ENCODE measurements around the gene ZC3H8. TPM values are rescaled to one million over a fixed set of nuclear protein-coding genes. Genes with fewer than 3 reads are reported as not detected.

Gene ZC3H8
- total RNA-seq, 1 donor from 2014 or later = 10.6 TPM

GRCh38 chr2:112204411-112204810 is 50.4 kb downstream of the ZC3H8 start:
- intact Hi-C loops (cut with DNase I) = no loop called here
- ATAC-seq (no peak), DNase-seq (ENCODE audit: missing footprints) (no peak)

GRCh38 chr2:112201696-112202430 is 53.0 kb downstream of the ZC3H8 start:
- ATAC-seq (no peak), DNase-seq (ENCODE audit: missing footprints) (no peak)
- intact Hi-C loops (cut with DNase I) = no loop called here

DNA sequence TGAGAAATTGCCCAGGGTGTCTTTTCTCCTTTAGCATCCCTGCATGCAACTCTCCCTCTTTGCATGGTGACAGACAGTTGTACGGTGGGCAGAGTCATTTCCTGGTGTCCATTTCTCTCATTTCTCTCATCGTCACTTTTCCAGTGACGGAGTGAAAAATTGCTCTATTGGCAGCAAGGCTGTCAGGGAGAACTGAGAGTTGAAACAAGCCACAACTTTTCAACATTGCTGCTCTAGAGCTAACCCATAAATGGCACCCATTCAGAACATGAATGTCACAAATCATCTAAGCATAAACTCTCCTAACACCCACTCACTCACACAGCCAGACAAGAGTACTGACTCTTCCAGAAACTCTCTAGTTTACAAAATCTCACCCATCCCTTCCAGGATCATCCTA is 55.7 kb downstream of the ZC3H8 start:
- intact Hi-C loops (cut with DNase I) = no loop called here
- ATAC-seq (no peak), DNase-seq (ENCODE audit: missing footprints) (no peak)

- ATAC-seq (no peak), DNase-seq (ENCODE audit: missing footprints) (no peak)
- intact Hi-C loops (cut with DNase I) = no loop called here
These were observed 56.1 kb downstream of the ZC3H8 start for GRCh38 chr2:112198780-112199179.

DNA sequence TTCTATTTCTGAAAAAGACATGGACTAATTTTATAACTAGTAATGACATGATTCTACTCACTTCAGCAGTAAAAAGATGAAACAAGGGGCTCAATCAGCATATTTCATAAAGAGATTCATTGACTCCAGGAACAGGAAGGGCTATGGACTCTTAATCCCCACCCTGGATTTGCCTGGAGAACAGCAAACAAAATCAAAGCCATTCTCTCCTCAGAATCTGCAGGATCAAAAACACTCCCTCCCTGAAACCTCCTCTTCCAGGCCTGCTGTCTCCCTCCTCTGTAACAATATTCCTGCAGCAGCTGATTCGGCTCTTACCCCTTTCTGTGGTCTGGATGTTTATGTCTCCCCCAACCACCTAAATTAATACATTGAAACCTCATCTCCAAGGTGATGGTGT is 57.0 kb downstream of the ZC3H8 start:
- intact Hi-C loops (cut with DNase I) = no loop called here
- ATAC-seq (no peak), DNase-seq (ENCODE audit: missing footprints) (no peak)

DNA sequence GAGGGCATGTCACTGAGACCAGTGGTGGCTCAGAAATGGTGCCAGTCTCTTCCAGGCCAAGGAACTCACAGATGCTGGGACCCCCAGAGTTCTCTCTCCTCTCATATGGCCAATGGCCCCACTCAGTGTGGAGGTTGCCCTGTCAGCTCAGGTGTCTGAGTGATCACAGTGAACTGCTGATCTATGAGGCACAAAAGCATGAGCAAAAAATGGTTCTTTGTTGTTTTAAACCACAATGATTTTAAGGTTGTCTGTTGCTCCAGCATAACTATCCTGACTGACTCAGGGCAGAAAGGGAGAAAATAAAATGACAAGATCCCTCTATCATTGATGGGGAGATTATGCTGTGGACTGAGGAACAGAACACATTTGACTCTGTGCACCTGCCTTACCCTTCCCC is 58.9 kb downstream of the ZC3H8 start:
- ATAC-seq = no peak
- intact Hi-C loops (cut with DNase I) = no loop called here

DNA sequence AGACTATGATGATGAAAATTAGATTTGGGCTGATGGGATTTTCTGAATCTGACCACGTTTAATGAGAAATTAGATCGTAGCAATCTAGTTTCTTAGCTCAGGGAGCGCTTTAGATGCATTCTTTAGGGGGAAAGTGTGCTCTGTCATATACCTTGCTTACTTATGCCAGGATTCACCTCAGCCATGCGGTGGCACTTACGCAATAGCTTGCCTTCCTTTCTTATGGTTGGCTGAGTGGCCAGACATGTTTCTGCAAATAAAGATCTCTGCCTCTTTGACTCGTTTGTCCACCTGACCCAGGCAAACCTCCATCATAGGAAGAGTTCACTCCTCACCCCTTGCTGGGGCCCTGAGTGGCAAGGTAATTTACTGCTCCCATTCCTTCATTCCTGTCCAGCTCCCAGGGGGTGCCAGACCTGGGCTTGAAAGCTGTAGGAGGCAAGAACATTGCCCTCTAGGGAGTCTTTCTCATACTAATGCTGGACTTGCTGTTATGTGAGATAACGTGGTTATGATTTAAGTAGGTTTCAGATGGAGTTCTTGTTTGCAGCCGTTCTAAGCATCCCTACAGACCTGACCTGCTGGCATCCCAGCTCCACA is 59.6 kb downstream of the ZC3H8 start:
- ATAC-seq (no peak), DNase-seq (ENCODE audit: missing footprints) (no peak)
- intact Hi-C loops (cut with DNase I) = no loop called here

More for the DNA sequence above, 58.9 kb downstream of the ZC3H8 start:
- no peak for DNase-seq (ENCODE audit: missing footprints)

- intact Hi-C loops (cut with DNase I) = no loop called here
- no peak for ATAC-seq
These were observed 60.4 kb downstream of the ZC3H8 start for GRCh38 chr2:112194482-112194881.

DNA sequence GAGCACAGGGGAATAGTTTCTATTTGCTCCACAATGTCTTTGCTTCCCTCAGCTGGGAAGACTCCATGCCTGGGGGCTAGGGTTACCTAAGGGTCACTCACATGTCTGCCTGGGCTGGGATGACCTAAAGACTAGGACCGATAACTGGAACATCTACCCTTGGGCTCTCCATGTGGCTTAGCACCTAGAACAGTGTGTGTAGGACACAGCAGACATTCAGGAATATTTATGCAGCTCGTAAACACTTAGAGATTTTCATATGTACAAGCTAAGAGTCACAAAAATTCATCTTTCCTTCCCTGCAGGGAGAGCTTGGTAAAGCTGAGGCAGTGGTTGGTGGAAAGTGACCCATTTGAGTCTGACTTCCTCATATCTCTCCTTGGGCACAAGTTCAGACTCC is 60.8 kb downstream of the ZC3H8 start:
- DNase-seq (ENCODE audit: missing footprints) (no peak), ATAC-seq (no peak)
- intact Hi-C loops (cut with DNase I) = no loop called here

More at GRCh38 chr2:112194482-112194881, 60.4 kb downstream of the ZC3H8 start:
- no peak for DNase-seq (ENCODE audit: missing footprints)

DNA sequence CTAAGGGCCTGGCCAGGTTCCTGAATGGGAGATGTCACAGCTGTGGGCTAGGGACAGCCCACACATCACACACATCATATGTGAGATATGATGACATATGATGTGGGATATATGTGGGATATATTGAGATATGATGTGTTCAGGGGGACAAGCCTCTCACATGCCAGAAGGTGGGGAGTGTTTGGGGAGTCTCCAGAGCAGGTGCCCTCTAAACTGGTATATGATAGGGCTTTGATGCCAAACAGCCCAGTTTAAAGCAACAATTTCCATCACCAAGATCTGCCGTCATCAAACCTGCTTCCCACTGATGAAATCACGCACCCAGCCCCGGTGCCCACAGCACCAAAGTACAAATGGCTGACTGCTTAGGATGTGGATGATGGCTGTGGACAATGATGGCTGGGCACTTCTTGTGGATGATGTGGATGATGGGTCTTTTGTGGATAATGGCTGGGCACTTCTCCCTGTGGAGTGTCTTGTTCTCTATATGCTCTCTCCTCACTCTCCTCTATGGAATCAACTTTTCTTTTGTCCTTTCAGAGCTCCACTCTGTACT is 65.8 kb downstream of the ZC3H8 start:
- ATAC-seq (no peak), DNase-seq (ENCODE audit: missing footprints) (no peak)
- intact Hi-C loops (cut with DNase I) = no loop called here

GRCh38 chr2:112187805-112188596 is 66.8 kb downstream of the ZC3H8 start:
- intact Hi-C loops (cut with DNase I) = no loop called here
- ATAC-seq = no peak
- DNase-seq (ENCODE audit: missing footprints) = no peak

- DNase-seq (ENCODE audit: missing footprints) (no peak), ATAC-seq (no peak)
- intact Hi-C loops (cut with DNase I) = no loop called here
These were observed 67.7 kb downstream of the ZC3H8 start for GRCh38 chr2:112187046-112187715.

DNA sequence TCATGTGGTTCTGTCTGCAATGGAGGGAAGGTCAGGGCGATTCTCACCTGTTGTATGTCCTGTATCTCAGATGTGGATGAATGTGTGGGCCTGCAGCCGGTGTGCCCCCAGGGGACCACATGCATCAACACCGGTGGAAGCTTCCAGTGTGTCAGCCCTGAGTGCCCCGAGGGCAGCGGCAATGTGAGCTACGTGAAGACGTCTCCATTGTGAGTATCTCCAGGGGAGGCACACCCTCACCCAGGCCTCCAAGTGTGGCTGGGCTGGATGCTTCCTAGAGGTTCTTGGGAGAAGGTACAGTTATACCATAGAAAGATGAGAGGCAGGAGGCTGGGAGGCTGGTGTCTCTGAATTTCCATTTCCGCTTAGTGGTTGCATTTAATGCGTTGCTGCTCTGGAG is 69.7 kb downstream of the ZC3H8 start:
- ATAC-seq (no peak), DNase-seq (ENCODE audit: missing footprints) (no peak)
- intact Hi-C loops (cut with DNase I) = no loop called here

DNA sequence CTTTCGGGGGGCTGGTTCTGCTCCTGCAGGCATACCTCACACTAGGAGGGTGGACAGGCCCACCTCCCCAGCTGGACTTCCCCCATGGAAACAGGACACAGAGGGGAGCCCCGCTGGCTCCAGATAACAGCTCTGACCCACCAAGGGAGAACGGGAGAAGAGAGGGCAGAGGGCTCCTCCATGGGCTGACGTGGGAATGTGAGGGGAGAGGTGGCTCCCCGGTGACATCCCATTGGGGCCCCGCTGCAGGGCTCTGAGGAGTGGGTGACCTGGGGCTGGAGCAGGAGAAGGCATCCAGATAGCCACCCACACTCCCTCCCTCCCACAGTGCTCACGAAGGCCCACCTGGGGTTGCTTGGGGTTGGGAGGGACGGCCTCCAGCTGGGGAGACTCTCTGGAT is 70.7 kb downstream of the ZC3H8 start:
- DNase-seq (ENCODE audit: missing footprints) = no peak
- ATAC-seq = no peak
- intact Hi-C loops (cut with DNase I) = no loop called here

GRCh38 chr2:112183327-112184025 is 71.4 kb downstream of the ZC3H8 start:
- intact Hi-C loops (cut with DNase I) = no loop called here
- ATAC-seq (no peak), DNase-seq (ENCODE audit: missing footprints) (no peak)

- intact Hi-C loops (cut with DNase I) = no loop called here
- ATAC-seq (no peak), DNase-seq (ENCODE audit: missing footprints) (no peak)
These were observed 72.2 kb downstream of the ZC3H8 start for GRCh38 chr2:112182581-112183034.

DNA sequence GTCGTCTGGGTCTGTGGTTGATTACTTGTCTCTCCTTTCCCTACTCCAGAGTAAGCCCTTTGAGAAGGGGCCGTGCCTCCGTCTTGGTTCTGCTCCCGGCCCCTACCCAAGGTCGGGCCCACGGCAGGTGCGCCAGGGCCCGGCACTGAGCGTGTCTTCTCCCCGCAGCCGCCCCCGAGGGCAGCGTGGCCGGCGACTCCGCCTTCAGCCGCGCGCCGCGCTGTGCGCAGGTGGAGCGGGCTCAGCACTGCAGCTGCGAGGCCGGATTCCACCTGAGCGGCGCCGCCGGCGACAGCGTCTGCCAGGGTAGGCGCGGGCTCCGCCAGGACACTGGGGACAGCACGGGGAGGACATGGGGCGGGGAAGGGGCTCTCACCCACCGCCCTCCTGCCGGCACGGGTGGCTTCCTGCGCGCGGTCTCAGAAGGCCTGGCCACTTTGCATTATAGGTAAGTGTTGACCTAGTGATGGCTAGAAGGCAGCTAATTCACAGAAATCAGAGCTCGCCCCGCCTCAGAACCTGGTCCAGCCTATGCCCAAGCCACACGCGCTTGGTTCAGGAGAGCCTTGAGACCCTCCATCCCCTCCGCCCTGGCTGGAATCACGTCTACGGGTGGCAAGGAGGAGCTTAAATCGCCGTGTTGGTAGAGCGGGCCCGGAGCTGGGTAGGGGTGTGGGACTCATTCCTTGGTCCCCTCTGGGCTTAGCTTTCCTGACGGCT is 73.1 kb downstream of the ZC3H8 start:
- intact Hi-C loops (cut with DNase I) = no loop called here
- DNase-seq (ENCODE audit: missing footprints) = no peak
- no peak for ATAC-seq
